Measurements from ENCODE around the gene MAP3K3.

Gene MAP3K3

GRCh38 chr17:63653050-63653449 is 30.8 kb downstream of the MAP3K3 start:
- DNase-seq, result no peak

GRCh38 chr17:63657786-63658185 is 35.6 kb downstream of the MAP3K3 start:
- no peak for DNase-seq

- no peak for DNase-seq
These were observed 36.1 kb downstream of the MAP3K3 start for GRCh38 chr17:63658366-63658765.

- no peak for DNase-seq
These were observed 37.6 kb downstream of the MAP3K3 start for GRCh38 chr17:63659850-63660249.

GRCh38 chr17:63665527-63666214 is 43.5 kb downstream of the MAP3K3 start:
- DNase-seq, result peak; percentile 26

GRCh38 chr17:63672856-63673255 is 50.6 kb downstream of the MAP3K3 start:
- DNase-seq, result no peak

GRCh38 chr17:63675231-63675606 is 53.0 kb downstream of the MAP3K3 start:
- no peak for DNase-seq

GRCh38 chr17:63675607-63676546 is 53.7 kb downstream of the MAP3K3 start:
- DNase-seq, result no peak

- DNase-seq, result no peak
These were observed 54.4 kb downstream of the MAP3K3 start for GRCh38 chr17:63676584-63676983.

- DNase-seq, result no peak
These were observed 57.0 kb downstream of the MAP3K3 start for GRCh38 chr17:63679214-63679613.

GRCh38 chr17:63680700-63681099 is 58.5 kb downstream of the MAP3K3 start:
- DNase-seq, result no peak

GRCh38 chr17:63681530-63681929 is 59.3 kb downstream of the MAP3K3 start:
- DNase-seq, result no peak

- no peak for DNase-seq
These were observed 60.2 kb downstream of the MAP3K3 start for GRCh38 chr17:63682441-63682840.

- DNase-seq, result no peak
These were observed 60.8 kb downstream of the MAP3K3 start for GRCh38 chr17:63682981-63683380.

- no peak for DNase-seq
These were observed 62.8 kb downstream of the MAP3K3 start for GRCh38 chr17:63685041-63685440.

- DNase-seq, result no peak
These were observed 63.4 kb downstream of the MAP3K3 start for GRCh38 chr17:63685578-63685977.

GRCh38 chr17:63686138-63686685 is 64.0 kb downstream of the MAP3K3 start:
- no peak for DNase-seq

GRCh38 chr17:63688396-63689020 is 66.3 kb downstream of the MAP3K3 start:
- no peak for DNase-seq

- DNase-seq, result no peak
These were observed 67.3 kb downstream of the MAP3K3 start for GRCh38 chr17:63689479-63689878.

- DNase-seq, result no peak
These were observed 70.1 kb downstream of the MAP3K3 start for GRCh38 chr17:63692195-63692816.

- DNase-seq, result no peak
These were observed 71.3 kb downstream of the MAP3K3 start for GRCh38 chr17:63693411-63694113.

- peak; percentile 20 for DNase-seq
These were observed 72.2 kb downstream of the MAP3K3 start for GRCh38 chr17:63694229-63694949.
